Measurements from ENCODE around the gene ADGRG7. TPM values are rescaled to one million over a fixed set of nuclear protein-coding genes. Genes with fewer than 3 reads are reported as not detected.
A peak's percentile ranks its signal among the peaks of the same experiment; 100 is the strongest.

ADGRG7 gene
- total RNA-seq, 6 donors from 2014 or later: not detected

GRCh38 chr3:100630664-100631063, 21.3 kb downstream of the ADGRG7 start:
- WGBS, 2 donors: 92 to 93% methylated on average over 1 of the region's 1 CpG
- Histone ChIP-seq H3K27ac (no peak overlapping the region), H3K4me1 (no peaks in the 10 kb centered on the region), H3K4me3 (no peak overlapping the region), H3K9me3 (no peaks in the 10 kb centered on the region), H3K36me3 (no peaks in the 10 kb centered on the region), H3K27me3 (no peaks in the 10 kb centered on the region)
- TF ChIP-seq EP300 (IDR thresholded peaks at IDR 0.05): no peak
- TF ChIP-seq POLR2AphosphoS5 (IDR thresholded peaks at IDR 0.05): no peak
- TF ChIP-seq, protein P1, sequence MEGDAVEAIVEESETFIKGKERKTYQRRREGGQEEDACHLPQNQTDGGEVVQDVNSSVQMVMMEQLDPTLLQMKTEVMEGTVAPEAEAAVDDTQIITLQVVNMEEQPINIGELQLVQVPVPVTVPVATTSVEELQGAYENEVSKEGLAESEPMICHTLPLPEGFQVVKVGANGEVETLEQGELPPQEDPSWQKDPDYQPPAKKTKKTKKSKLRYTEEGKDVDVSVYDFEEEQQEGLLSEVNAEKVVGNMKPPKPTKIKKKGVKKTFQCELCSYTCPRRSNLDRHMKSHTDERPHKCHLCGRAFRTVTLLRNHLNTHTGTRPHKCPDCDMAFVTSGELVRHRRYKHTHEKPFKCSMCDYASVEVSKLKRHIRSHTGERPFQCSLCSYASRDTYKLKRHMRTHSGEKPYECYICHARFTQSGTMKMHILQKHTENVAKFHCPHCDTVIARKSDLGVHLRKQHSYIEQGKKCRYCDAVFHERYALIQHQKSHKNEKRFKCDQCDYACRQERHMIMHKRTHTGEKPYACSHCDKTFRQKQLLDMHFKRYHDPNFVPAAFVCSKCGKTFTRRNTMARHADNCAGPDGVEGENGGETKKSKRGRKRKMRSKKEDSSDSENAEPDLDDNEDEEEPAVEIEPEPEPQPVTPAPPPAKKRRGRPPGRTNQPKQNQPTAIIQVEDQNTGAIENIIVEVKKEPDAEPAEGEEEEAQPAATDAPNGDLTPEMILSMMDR (IDR thresholded peaks at IDR 0.05): no peak
- TF ChIP-seq POLR2A (IDR thresholded peaks at IDR 0.05): no peak
- ATAC-seq (ENCODE audit: low FRiP score in 2 of 2) (no peak), DNase-seq (no peak)

DNA sequence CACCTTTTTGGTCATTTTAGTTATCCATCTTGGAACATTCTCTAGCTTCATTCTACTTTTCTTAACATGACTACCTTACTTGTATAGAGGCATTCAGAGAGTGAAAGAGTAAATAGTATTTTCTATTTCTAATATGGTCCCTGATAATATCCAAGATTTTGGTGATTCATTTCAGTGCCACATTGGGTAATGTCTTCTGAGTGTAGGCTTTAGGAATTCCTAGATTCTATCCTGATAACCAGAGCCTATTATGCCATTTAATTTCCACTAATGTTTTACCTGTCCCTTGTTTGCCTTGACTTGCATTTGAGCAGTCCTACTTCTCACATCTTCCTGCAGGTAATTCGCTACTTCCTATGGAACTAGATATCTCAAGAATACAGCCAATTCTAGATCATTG, 21.8 kb downstream of the ADGRG7 start:
- no peaks in the 10 kb centered on the region for H3K4me1 ChIP-seq
- WGBS, 2 donors: 76 to 92% methylated on average over 1 of the region's 1 CpG
- no peak overlapping the region for H3K27ac ChIP-seq
- no peaks in the 10 kb centered on the region for H3K9me3 ChIP-seq
- ATAC-seq (ENCODE audit: low FRiP score in 2 of 2): no peak
- TF ChIP-seq EP300 (IDR thresholded peaks at IDR 0.05): no peak
- TF ChIP-seq, protein P1 (IDR thresholded peaks at IDR 0.05): no peak
- TF ChIP-seq POLR2A (IDR thresholded peaks at IDR 0.05): no peak
- TF ChIP-seq POLR2AphosphoS5 (IDR thresholded peaks at IDR 0.05): no peak
- H3K4me3 ChIP-seq: no peak overlapping the region
- H3K27me3 ChIP-seq: no peaks in the 10 kb centered on the region
- DNase-seq: no peak
- H3K36me3 ChIP-seq: no peaks in the 10 kb centered on the region

DNA sequence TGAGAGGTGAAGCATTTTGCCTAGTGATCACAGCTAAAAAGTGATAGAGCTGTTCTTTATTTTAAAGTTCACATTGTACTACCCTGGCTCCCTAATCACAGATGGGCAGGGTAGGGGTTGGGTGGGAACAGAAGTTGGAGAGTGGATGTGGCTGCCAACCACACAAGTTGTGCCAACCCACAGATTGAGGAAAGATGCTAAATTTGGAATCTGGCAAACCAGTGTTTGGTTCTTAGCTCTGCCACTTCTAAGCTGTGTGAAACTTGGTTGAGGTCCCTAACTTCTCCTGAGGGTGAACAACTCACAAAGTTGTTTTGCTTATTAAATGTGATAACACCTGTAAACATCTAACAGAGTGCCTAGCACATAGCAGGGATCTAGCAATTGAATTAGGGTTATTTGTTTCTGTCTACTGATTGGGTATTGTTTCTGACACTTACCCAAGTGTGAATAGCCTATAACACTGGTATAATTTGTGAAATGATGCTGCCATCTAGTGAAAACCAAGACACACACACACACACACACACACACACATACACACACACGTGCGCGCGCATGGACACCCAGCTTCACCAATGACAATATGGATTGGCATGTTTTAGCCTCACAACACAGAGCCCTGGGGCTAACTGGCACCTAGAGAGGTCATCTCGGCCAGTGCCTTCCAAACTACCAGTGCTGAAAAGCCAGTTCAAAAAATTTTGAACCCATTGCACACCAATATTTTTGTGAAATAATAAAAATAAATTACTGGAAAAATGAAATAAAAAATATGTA, 25.3 kb downstream of the ADGRG7 start:
- Histone ChIP-seq H3K4me3 (no peak overlapping the region), H3K27me3 (no peaks in the 10 kb centered on the region), H3K4me1 (no peaks in the 10 kb centered on the region), H3K27ac (no peak overlapping the region), H3K36me3 (no peaks in the 10 kb centered on the region), H3K9me3 (no peaks in the 10 kb centered on the region)
- DNase-seq (no peak), ATAC-seq (ENCODE audit: low FRiP score in 2 of 2) (peak in 1 of 2 donors; percentile 63)
- TF ChIP-seq EP300 (IDR thresholded peaks at IDR 0.05): no peak
- TF ChIP-seq POLR2AphosphoS5 (IDR thresholded peaks at IDR 0.05): no peak
- TF ChIP-seq, protein P1 (IDR thresholded peaks at IDR 0.05): no peak
- no peak for TF ChIP-seq POLR2A (IDR thresholded peaks at IDR 0.05)
- 65 to 67% methylated on average over 5 of the region's 5 CpGs for WGBS, 2 donors

DNA sequence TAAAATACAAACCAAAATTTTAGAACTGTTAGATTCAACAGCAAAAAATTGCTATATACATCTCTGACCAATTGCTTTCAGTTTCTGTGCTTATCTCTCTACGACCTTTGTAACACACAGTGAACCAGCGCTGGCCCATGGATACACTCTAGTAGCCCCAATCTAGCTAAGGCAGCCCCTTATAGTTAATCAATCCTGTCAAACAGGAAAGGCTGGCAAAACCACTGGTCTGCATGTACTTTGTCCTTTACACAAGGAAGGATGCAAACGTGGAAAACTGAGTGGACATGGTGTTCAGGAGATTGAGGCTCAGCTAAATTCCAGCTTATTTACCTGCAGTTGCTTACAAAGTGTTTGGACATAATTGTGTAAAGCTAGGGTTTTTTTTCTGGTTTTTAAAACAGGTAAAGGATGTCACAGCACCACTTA, 25.9 kb downstream of the ADGRG7 start:
- Histone ChIP-seq H3K27ac (no peak overlapping the region), H3K4me3 (no peak overlapping the region), H3K36me3 (no peaks in the 10 kb centered on the region), H3K9me3 (no peaks in the 10 kb centered on the region), H3K27me3 (no peaks in the 10 kb centered on the region), H3K4me1 (no peaks in the 10 kb centered on the region)
- 60 to 68% methylated on average over 3 of the region's 3 CpGs for WGBS, 2 donors
- DNase-seq (no peak), ATAC-seq (ENCODE audit: low FRiP score in 2 of 2) (no peak)
- TF ChIP-seq EP300 (IDR thresholded peaks at IDR 0.05): no peak
- TF ChIP-seq, protein P1 (IDR thresholded peaks at IDR 0.05): no peak
- TF ChIP-seq POLR2AphosphoS5 (IDR thresholded peaks at IDR 0.05): no peak
- TF ChIP-seq POLR2A (IDR thresholded peaks at IDR 0.05): no peak

- no peaks in the 10 kb centered on the region for H3K4me1 ChIP-seq
- no peaks in the 10 kb centered on the region for H3K27me3 ChIP-seq
- DNase-seq (no peak), ATAC-seq (ENCODE audit: low FRiP score in 2 of 2) (no peak)
- TF ChIP-seq, protein P1 (IDR thresholded peaks at IDR 0.05): no peak
- TF ChIP-seq POLR2AphosphoS5 (IDR thresholded peaks at IDR 0.05) (no peak), POLR2A (IDR thresholded peaks at IDR 0.05) (no peak), EP300 (IDR thresholded peaks at IDR 0.05) (no peak)
- WGBS, 2 donors: 60 to 65% methylated on average over 1 of the region's 1 CpG
- H3K4me3 ChIP-seq: no peak overlapping the region
- H3K9me3 ChIP-seq: no peaks in the 10 kb centered on the region
- H3K36me3 ChIP-seq: no peaks in the 10 kb centered on the region
- H3K27ac ChIP-seq: no peak overlapping the region
Observed at GRCh38 chr3:100637197-100637631, 27.8 kb downstream of the ADGRG7 start.
